ENCODE results near the gene SERINC2.

SERINC2 gene

DNA sequence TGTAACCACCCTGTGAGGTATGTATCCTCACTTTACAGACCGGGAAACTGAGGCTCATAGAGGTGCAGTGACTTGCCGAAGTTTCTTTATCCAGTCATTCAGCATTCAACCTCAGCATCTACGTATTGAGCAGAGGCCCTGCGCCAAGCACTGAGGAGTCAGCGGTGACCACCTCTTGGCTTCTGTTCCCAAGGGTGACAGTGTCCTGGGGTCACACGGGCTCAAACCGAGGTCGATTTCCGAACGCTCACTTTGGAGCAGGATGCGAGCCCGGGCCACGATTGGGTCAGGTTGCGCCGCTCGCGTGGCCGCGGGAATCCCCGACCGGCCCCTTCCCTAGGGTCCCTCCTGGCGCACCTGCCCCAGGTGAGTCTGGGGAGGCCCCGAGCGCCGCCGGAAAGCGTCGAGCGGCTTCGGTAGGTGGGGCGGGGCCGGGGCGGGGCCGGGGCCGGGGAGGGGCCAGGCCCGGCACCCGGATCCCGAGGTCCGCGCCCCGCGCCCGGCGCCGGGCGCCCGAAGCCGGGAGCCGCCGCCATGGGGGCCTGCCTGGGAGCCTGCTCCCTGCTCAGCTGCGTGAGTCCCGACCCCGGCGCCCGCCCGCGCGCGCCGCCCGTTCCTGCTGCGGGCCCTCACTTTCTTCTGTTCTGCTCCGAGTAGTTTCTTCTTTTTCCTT lies at the start of gene SERINC2:
TSS of gene SERINC2 (plus strand) at position 482 of the 673 bp plus-strand sequence. CDS start at position 535, 53 bp downstream.
- no peak for DNase-seq

DNA sequence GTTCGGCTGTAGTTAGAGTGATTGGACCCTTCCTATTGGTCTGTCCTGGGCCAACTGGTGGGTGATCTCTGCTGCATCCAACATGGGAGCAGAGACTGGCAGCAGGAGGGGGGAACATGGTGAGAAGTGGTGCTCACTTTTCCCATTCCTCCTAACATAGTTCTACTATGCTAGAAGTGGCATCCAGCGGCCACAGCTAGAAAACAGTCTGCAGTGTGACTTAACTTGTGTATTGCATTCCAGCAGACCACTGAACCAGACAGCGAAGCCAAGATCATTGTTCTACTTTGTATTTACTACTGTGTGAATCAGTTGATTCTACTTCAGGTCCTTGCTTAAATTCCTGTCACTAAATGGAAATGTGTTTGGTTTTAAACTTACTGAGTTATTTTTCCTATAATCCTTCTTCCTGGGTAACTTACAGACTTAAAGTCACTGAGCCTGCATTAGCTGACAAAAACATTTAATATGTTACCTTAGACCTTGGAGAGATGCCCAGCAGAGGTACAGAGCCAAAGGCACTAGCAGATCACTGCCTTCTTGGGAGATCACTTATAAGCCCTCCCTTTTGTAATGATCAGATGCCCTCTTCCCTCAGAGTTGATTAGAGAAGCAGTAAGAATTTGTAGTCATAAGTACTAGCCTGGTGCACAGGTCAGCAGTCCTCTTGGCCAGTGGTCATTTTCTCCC lies 48.3 kb upstream of the SERINC2 start:
- no peak for DNase-seq

DNA sequence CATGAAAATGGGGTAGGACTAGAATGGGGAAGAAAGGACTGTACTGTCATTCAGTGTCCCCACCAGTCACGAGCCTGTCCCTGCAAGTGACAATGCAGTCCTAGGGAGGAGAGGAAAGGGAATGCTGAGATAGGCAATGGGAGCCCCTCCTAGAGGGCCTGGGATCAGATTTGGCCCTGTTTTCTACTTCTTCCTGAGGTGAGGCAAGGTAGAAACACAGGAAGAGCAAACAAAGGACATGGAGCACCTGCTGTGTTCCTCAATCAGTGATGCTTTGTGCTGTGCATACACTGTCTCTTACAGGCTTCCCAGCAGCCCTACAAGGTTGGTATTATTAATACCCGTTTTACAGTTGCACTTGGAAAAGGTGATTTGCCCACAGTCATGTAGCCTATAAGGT lies 46.2 kb upstream of the SERINC2 start:
- no peak for DNase-seq

DNA sequence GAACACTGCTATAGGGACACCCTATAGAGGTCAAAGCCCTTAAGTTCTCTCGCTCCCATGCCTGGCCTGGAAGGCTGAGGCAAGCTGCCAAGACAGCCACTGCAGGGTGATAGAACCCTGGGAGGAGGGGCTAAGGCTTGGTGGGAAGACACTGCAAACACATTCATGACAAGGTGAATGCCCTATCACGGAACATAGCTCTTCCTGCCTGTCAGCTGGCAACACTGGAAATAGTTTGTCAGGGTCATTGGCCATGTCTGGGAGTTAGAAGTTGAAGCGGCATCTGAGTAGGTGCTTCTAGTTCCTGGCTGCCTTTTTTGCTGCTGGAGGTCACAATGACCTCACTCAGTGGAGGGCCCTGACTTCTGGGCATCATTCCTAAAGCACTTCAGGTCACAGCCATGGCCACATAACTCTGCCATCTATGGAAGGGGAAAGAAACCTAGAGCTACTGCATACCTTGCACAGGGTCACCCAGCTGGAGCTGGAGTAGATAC lies 44.4 kb upstream of the SERINC2 start:
- no peak for DNase-seq

DNA sequence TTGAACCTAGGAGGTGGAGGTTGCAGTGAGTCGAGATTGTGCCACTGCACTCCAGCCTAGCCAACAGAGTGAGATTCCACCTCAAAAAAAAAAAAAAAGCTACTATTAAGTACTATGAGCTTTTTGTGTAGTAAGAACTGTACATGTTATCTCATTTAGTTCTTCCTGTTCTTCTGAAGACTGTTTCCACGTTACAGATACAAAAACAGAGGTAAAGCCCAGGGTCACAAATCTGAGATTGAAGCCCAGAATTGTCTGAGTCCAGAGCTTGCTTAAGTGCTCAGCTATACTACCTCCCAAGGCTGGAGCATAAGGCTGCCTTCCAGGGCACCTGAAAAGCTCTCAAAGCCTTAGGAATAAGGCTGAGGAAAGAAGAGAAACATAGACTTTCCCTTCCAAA lies 43.0 kb upstream of the SERINC2 start:
- no peak for DNase-seq

DNA sequence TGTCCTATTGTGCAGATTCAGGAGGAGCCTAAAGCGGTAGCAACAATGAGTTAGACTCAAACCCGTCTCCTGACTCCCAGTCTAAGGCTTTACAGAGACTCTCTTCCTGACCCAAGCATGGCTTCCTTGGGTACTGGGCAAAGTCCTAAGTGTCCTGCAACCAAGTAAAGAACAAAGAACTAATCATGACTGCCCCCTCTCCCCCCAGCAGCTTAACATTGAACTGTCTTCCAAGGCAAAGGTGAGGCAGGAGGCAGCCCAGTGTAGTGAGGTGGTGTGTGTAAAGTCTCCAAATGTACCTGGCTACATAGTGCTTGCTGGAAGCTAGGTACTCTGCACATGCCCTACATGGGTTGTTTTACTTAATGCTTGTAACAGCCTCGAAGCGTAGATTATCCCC lies 42.4 kb upstream of the SERINC2 start:
- no peak for DNase-seq

DNA sequence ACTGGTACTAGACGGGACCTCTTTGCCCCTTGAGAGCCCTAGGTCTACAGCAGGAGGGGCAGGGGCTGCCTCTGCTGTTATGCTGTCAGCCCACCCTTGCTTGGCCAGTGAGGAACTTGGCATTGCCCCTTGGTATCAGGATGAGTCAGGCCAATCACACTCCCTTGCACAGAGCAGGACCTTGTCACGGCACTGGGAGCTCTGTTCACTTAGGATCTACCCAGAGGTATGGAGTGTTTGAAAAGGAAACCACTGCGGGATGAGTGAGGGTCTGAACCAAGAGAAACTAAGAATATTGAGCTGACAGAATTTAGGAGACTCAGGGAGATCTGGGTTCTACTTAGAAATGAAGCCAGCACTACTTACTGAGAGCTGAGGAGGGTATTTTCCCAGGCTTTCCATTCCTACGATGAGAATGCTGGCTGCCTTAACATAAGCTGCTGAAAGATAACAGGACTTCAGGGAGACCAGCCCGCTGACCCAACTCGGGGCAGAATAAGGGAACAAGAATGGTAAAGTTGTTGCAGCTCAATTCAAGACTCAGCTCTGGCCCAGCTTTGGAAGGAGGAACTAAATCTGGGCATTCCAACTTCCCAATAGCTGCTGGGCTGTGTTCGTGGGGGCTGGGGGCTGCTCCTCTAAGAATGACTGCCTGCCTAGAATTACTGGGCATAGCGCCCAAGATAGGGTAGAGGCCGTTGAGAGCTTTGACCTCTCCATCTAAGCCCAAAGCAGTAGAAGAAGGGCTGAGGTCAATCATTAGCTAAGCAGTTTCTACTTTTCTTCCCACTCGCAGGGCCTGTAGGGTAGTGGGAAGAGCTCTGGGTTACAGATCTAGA lies 41.7 kb upstream of the SERINC2 start:
- DNase-seq = no peak

DNA sequence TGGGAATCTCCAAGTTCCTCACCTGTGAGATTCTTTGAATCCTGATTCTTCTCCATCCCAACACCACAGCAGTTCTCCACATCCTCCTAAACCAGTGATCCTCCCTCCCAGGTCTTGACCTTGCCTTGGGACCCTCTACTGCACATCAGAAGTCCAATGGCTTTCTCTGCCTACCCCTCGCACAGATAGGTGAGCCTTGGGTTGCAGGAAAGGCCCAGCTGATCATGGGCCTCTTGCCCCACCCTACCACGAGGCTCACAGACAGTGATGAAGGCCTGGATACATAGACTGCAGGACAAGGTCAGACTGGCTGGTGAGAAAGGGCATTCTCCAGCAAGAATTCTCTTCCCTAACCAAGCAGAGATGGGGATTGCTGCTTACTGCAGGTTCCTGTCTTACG lies 41.0 kb upstream of the SERINC2 start:
- no peak for DNase-seq

DNA sequence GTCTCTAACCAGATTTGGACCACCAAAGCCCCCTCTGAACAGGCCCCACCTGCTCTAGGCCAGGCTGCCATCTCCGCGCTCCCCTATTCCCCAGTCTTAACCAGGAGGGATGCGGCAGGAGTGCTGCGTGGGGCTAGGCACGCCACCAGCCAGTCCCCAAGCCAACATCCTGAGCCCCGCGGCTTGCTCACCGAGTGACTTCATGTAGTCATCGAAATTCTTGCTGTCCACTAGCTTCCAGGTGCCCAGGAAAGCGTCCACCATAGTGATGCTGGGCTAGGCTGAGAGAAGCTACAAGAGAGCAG lies 40.3 kb upstream of the SERINC2 start:
- DNase-seq = no peak

DNA sequence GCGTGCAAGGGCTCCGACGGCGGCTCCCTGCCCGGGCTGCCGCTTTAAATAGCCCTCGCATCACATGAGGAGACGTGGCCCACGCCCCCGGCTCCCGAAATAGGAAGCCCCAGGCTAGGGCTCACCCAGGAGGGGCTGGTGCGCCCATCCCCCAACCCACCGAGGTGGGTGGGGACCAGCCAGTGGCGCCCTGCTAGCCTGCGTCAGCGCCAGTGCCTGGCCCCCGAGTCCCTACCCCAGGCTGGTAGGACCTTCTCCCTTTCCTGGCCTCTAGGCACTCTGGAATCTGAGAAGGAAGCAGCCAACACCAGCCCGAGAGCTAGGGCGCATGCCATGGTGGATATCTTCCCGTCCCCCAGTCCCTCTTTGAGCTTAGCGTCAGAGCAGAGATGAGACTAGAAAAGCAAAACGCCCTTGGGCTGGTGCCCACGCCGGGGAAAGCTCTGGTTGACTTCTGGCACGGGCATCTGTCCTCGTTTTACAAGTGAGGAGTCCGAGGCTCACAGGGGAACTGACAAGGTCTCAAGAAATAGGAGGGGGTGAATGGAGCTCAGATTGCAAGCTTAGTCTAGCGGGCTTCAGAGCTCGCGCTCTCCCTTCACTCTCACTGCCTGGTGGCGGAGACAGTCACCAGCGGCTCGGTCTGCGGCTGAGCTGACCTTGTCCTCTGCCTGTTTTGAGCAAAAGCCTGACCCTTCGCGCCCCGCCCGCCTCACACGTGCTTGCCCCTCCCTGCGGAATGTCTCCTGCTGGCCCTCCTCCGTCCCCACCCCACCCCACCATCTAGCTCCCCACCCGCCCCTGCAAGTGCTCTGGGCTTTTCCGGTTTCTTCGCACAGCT lies 39.7 kb upstream of the SERINC2 start, which contains the start of gene FABP3:
TSS of gene FABP3 (minus strand) at position 21 of the 841 bp plus-strand sequence. CDS start 62 bp downstream, outside the sequence.
- no peak for DNase-seq

DNA sequence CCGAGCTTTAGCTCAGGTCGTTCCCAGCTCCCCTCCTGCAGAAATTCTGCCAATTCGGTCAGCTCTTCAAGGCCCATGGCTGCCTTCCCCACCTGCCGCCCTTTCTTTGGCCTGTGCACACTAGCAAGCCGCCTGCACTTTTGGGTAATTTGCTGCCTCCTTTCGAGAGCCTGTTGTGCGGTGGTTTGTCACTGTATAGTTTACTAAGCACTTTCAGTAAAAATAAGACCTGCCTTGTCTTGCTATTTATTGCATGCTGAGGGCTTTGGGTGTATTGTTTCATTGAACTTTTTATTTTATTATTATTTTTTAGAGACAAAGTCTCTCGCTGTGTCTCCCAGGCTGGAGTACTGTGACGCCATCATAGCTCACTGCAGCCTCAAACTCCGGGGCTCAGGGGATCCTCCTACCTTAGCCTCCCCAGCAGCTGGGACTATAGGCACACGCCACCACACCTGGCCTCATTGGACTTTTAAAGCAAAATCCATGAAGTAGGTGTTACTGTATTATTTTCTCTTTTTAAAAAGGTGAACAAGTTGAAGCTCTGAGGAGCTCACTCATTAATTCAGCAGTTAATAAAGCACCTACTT lies 39.0 kb upstream of the SERINC2 start:
- DNase-seq = no peak

DNA sequence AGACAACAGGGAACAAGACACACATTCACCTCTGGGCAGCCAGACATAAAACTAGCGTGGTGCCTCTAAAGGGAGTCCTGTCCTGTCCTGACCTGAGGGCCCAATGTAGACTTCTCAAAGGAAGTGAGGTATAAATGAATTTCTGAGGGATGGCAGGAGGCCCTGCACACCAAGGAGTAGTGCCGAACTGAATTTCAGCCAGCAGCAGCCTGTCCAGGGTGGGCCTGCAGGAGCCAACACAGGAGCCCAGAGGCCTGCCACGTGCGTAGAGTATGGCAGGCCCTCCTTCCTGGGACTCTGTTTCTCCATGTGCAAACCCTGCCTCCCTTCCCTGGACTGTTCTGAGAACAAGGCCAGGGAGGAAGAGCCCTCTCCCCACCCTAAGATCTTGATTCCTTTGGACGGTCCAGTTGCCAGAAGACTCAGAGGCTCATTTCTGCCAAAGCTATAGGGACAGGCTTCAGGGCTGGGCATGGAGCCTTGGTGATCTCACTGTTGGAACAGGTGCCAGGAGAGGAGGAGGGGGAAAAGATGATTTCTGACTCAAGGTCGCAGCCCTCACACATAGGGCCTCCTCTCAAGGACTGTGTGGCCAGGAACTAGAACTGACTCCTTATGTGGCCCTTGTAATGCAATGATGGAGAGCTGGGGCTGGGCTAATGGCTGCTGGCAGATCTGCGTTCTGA lies 38.4 kb upstream of the SERINC2 start:
- DNase-seq = no peak

DNA sequence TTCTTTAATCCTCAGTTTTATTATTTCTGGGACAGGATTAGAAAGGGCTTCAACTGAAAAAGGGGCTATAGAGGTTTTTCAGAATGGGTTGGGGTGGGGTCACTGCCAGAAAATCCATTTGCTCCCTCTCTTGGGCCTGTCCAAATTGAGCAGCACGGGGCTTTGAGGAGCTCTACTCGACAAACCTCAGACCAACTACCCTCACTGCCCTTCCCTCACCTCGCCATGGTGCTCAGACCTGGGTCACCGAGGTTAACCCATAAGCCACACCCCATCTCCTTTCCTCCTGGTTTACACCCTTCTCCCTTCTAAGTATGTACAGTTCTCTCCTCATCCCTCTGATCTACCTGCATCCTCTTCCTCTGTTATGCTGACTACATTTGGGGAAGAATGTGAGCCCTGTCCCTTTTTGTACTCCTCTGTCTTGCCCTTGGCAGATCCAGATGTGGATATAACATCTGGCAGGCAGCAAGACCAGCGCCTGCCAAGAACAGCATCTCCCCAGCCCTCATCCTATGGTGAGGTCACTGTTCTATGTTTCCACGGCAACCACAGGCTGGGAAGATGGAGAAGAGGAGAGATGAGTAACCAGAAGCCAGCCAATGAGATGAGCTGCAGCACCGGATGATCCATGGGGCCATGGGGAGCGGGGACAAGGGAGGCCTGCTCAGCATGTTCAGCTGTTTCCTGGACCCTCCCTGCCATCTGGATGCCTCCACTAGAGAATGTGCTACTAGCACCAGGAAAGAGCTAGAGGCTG lies 36.5 kb upstream of the SERINC2 start:
- no peak for DNase-seq

DNA sequence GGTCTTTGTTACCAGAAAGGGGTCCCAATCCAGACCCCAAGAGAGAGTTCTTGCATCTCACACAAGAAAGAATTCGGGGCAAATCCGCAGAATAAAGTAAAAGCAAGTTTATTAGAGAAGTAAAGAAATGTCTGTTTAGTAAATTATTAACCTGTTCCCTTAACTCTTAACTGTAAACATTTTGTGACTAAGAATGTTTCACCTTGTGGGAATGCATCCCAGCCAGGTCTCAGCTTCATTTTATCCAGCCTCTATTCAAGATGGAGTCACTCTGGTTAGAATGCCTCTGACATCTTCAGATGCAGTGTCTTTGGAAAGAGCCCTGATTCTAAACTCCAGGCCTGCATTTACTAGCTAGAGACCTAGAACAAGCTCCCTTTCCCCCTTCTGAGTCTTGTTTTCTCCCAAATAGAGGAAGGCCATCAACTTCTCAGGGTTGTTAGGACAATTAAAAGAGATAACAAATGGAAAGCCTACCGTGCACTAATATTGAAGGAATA lies 35.6 kb upstream of the SERINC2 start:
- DNase-seq = no peak

DNA sequence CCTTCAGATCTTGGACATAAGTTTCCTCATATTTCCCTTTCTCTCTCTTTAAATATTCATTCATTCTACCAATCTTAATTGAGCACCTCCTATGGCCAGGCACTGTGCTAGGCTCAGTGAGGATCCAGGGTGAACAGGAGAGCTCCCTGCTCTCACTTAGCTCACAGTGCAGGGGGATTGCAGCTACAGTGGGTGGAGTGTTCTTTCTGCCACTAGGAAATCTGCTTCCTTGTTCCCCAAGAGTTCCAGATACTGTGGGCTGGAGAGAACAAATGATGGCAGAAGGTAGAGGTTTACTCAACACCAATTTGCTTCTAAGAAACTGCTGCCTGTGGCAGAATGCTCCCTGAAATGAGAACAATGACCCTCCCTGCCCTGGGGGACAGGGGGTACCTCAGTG lies 35.0 kb upstream of the SERINC2 start:
- no peak for DNase-seq

DNA sequence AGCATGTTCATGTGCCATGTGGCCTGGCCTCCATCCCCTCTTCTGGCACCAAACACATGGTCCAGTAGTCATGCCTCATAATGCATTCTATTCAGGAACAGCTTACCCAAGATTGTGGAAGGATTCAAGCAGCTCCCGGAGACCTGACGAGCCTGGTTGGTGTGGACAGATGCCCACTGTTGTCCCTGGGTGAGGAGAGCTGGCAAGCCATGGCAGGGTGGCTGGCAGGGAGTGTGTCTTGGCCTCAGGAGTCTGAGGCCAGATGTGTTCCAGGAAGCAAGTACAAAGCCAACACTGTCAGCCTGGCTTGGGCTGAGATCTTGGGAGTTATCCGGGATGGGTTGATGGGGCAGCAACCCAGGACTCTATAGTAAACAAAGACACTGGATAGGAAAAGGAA lies 32.8 kb upstream of the SERINC2 start:
- no peak for DNase-seq

DNA sequence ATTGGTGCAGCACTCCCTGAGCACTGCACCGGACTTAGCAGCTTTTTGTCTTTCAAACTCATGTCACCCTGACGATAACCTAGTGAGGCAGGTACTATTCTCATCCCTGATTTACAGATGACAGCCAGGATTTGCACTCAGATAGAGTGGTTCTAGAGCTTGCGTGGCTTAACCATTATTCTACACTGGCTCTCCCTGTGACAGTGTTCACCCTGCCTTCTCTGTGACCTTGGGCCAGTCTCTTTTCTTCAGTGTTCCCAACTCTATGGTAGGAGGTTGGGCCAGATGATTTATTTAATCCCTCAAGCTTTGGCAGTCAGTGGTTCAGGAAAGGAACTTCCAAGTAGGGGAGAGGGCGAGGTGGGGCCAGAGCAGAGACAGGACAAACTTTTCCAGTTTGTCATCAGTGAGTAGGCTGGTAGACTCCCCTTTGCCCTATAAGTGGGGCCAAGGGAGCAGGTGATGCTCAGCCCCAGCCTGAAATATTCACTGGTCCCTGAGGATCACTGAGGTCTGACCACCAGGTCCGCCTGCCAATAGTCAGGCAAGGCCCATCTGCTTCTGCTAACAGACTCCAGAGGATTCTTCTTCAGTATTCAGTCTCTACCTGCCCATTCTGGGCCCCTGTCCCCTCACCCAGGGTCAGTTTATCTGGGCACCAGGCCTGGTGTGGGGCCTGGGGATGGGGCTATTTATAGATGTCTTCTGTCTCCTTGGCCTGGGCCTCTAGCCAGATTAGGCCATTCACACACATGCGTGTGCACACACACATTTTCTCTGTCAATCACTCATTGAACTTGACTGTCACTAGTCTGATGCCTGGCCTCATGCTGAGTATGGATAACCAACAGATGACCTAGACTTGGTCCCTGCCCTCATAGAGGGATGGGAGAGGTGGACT lies 31.4 kb upstream of the SERINC2 start:
- DNase-seq = no peak

DNA sequence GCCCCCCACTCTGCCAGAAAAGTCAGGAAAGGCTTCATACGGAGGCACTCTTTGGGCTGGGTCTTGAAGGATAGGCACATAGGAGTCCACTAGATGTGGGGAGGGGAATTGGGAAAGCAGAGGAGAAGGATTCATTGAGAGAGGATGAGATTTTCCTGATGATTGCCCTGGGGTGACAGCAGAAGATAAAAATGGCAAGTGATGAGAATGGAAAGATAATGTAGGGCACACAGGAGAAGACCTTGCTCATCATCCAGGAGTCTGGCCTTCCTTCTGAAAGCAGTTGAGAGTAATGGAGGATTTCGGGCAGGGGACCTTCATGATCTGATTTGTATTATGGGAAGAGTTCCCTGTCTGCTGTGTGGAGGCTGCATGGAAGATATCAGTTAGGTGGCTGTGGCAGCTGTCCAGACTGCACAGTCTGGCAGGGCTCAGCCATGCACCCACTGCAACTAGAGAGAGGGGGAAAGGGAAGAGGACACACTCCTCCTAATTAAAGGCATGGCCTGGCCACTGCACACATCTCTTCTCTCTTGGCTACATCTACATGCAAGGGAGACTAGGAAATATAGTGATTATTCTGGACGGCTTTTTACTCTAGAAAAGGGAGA lies 30.5 kb upstream of the SERINC2 start:
- no peak for DNase-seq

DNA sequence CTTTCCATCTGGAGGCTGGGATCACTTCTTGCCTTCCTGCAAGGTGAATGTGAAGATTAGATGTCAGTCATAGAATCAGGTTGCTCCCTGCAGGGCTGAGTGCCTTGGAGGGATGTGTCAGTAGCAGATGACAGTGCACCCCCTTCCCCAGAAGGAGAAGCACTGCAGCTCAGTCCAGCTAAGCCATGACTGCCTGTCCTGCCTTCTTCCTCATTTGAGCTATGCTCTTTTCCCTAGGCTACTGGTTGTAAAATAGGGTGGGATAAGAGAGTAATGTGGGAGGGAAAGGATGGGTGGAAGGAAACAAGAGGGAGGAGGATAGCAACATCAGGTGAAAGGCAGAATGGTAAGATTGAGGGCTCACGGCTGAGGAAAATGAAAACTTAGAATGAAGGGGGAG lies 29.0 kb upstream of the SERINC2 start:
- no peak for DNase-seq

All from activated CD4-positive, alpha-beta T cell treated with anti-CD3 and anti-CD28 coated beads for 1 hour (primary cell).